ENCODE measurements around the gene STPG3. TPM values are rescaled to one million over a fixed set of nuclear protein-coding genes. Genes with fewer than 3 reads are reported as not detected.

Gene STPG3
- total RNA-seq, 1 donor from 2014 or later: 0.78 TPM

DNA sequence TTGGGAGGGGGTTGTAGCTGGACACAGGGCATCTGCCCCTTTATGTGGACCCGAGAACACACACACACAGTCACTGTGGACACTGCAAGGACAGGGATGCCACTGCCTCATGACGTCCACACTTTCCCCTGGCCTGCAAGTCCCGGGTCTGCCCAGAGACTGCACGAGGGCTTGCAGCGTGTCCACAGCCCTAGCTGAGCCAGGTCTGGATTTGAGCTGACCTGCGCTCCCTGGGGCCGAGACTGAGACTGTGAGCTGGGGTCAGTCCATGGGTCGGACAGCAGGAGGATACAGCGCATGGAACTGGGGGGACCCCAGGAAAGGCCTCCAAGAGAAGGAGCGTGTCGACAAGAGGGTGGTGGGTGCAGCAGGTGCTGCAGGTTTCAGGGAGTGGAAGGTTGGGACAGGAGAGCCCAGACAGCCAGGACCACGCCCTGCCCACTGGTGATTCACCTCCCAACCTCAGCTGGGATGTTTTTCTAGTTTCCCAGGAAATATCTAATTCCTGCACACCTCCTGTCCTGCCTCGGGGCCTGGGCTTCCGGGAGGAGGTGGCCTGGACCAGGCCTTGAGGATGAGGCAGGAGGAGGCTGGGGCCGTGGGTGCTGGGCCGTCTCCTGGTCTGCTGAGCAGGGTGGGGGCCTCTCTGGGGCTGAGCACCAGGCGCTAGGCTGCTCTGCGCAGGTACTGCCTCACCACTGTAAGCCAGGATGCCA lies 24.6 kb upstream of the STPG3 start:
- peaks cover 10% of the 10 kb centered on the region for H3K4me1 Mint-ChIP-seq (ENCODE audit: unreplicated experiment)
- no peaks in the 10 kb centered on the region for H3K27me3 Mint-ChIP-seq (ENCODE audit: unreplicated experiment)
- no peaks in the 10 kb centered on the region for H3K9me3 Mint-ChIP-seq (ENCODE audit: unreplicated experiment)
- no peak overlapping the region for H3K27ac Mint-ChIP-seq (ENCODE audit: unreplicated experiment)
- DNase-seq (ENCODE audit: extremely low spot score, unreplicated experiment): no peak
- no peak overlapping the region for H3K4me3 Mint-ChIP-seq (ENCODE audit: unreplicated experiment)
- H3K36me3 Mint-ChIP-seq (ENCODE audit: unreplicated experiment): no peaks in the 10 kb centered on the region
- TF ChIP-seq, protein P1, sequence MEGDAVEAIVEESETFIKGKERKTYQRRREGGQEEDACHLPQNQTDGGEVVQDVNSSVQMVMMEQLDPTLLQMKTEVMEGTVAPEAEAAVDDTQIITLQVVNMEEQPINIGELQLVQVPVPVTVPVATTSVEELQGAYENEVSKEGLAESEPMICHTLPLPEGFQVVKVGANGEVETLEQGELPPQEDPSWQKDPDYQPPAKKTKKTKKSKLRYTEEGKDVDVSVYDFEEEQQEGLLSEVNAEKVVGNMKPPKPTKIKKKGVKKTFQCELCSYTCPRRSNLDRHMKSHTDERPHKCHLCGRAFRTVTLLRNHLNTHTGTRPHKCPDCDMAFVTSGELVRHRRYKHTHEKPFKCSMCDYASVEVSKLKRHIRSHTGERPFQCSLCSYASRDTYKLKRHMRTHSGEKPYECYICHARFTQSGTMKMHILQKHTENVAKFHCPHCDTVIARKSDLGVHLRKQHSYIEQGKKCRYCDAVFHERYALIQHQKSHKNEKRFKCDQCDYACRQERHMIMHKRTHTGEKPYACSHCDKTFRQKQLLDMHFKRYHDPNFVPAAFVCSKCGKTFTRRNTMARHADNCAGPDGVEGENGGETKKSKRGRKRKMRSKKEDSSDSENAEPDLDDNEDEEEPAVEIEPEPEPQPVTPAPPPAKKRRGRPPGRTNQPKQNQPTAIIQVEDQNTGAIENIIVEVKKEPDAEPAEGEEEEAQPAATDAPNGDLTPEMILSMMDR (IDR thresholded peaks at IDR 0.05): no peak

DNA sequence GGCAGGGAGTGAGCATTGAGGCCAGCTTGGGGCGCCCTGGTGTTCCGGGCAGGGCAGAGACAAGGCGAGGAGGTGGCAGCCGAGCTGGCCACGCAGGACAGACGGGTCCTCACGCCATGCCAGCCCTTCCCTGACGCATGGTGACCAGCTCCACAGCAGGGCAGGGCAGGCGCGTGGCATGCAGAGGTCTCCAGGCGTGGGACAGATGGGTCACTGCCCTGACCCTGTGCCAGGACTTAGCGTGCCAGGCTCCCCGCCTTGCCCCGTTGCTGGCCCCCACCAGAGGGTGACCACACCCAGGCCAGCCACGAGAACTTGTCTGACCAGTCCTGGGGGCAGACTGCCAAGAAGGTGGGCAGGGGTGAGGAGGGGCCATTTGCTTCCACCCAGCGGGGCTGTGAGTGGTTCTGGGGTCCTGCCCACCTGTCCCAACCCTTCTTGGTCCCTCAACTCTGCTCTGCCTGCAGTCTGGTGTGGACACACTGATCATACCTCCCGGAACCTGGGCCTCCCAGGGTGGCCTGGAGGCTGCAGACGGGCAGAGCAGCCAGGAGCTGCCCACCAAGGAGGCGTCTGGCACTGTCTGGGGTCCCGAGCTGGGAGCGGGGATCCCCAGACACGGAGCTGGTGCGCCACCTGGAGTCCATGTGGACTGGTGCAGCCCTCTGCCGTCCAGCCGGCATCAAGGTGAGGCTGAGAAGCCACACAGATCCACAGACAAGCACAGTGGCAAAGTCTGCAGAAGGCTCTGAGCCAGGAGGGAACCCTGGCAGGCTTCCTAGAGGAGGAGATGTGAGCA lies 23.8 kb upstream of the STPG3 start, which contains the start of gene RNF224:
Gene RNF224 (plus strand): TSS at position 449 of the 799 bp plus-strand sequence. CDS start 834 bp downstream, outside the sequence.
- H3K4me1 Mint-ChIP-seq (ENCODE audit: unreplicated experiment): peaks cover 10% of the 10 kb centered on the region

DNA sequence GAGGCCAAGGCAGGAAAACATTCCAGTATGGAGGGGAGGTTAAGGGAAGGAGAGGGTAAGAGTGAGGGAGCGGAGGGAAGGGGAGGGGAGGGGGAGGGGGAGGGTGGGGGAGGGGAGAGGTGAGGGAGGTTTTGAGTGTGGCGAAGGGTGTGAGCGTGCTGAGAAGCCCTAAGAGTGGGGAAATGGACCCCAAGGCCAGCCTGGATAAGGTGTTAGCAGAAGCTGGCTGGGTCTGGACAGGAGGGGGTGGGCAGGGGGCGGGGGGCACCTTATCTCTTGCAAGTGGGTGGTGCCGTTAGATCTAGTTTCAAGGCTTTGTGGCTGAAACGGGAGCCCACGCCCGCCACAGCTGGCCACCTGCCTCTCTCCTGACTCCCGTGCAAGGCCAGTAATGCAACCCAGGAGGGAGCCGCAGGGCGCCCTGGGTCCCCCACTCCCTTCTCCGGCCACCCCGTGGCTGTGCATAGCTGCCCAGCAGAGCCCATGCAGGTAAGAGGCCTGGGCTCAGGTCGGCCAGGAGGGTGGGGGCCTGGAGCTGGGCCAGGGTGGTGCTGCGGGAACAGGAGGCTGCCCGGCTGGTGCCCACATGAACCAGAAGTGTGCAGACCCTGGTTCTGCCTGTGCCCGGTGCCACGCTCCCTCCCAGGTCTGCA lies 23.1 kb upstream of the STPG3 start:
- H3K36me3 Mint-ChIP-seq (ENCODE audit: unreplicated experiment): no peaks in the 10 kb centered on the region
- peaks cover 8% of the 10 kb centered on the region for H3K4me1 Mint-ChIP-seq (ENCODE audit: unreplicated experiment)
- no peaks in the 10 kb centered on the region for H3K9me3 Mint-ChIP-seq (ENCODE audit: unreplicated experiment)
- TF ChIP-seq, protein P1 (IDR thresholded peaks at IDR 0.05): no peak
- H3K4me3 Mint-ChIP-seq (ENCODE audit: unreplicated experiment): no peak overlapping the region
- no peaks in the 10 kb centered on the region for H3K27me3 Mint-ChIP-seq (ENCODE audit: unreplicated experiment)
- DNase-seq (ENCODE audit: extremely low spot score, unreplicated experiment): no peak
- peak overlapping the region; percentile 25 for H3K27ac Mint-ChIP-seq (ENCODE audit: unreplicated experiment)

More for the DNA sequence above, 23.8 kb upstream of the STPG3 start, which contains the start of gene RNF224:
- Mint-ChIP-seq H3K9me3 (ENCODE audit: unreplicated experiment) (no peaks in the 10 kb centered on the region), H3K27me3 (ENCODE audit: unreplicated experiment) (no peaks in the 10 kb centered on the region), H3K36me3 (ENCODE audit: unreplicated experiment) (no peaks in the 10 kb centered on the region), H3K4me3 (ENCODE audit: unreplicated experiment) (no peak within 1 kb of the TSS), H3K27ac (ENCODE audit: unreplicated experiment) (peak within 1 kb of the TSS; percentile 25)
- peak; percentile 91 for DNase-seq (ENCODE audit: extremely low spot score, unreplicated experiment)
- TF ChIP-seq, protein P1 (IDR thresholded peaks at IDR 0.05): peak; percentile 89

DNA sequence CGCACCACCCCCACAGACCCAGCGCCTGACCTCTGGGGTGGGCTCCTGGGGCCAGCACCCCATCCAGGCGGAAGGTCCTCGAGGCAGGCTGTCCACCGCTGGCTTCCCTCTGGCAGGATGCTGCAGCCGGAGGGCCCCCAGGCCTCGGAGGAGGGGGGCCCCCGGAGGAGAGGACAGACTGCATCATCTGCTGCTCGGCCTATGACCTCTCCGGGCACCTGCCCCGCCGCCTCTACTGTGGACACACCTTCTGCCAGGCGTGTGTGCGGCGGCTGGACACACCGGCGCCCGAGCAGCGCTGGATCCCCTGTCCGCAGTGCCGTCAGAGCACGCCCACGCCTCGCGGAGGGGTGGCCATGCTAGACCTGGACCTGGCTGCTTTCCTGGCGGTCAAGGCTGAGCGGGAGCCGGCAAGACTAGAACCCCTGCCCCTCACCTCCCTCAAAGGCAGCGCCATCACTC lies 22.5 kb upstream of the STPG3 start:
- Mint-ChIP-seq H3K4me1 (ENCODE audit: unreplicated experiment) (peaks cover 6% of the 10 kb centered on the region), H3K4me3 (ENCODE audit: unreplicated experiment) (no peak overlapping the region), H3K9me3 (ENCODE audit: unreplicated experiment) (no peaks in the 10 kb centered on the region), H3K27ac (ENCODE audit: unreplicated experiment) (no peak overlapping the region), H3K36me3 (ENCODE audit: unreplicated experiment) (no peaks in the 10 kb centered on the region), H3K27me3 (ENCODE audit: unreplicated experiment) (no peaks in the 10 kb centered on the region)
- DNase-seq (ENCODE audit: extremely low spot score, unreplicated experiment): no peak
- TF ChIP-seq, protein P1 (IDR thresholded peaks at IDR 0.05): no peak
